HG03045 (cell line): ENCODE measurements around the gene RREB1.

Experiments
- ATAC-seq: cut with Tn5 transposase; IDR thresholded peaks from one replicate; pipeline ENCODE4 v1.9.1; 2021; ENCODE audit warnings: mild to moderate bottlenecking, moderate library complexity; ENCODE audit not compliant: unreplicated experiment

The RREB1 gene

GRCh38 chr6:7161845-7162244, 54.1 kb downstream of the RREB1 start:
- ATAC-seq: no peak

DNA sequence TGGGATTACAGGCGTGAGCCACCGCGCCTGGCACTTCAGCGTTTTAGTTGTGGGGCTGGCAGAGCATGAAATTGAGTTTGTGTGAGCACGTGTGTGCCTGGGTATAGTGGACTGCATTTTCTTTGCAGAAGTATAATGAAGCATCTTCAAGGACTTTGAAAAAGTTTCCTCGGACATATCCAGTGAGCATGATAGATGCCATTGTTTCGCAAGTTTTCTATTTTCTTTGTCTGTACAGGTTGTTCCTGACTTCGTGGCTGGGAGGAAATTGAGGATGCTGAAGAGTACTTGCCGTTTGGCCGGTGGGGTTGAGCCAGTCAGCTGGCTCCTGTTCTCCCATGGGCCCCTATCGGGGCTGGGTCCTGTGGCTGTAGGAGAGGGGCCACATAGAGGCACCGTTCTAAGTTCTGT, 55.9 kb downstream of the RREB1 start:
- no peak for ATAC-seq

- no peak for ATAC-seq
Observed at GRCh38 chr6:7164536-7165001, 56.8 kb downstream of the RREB1 start.

DNA sequence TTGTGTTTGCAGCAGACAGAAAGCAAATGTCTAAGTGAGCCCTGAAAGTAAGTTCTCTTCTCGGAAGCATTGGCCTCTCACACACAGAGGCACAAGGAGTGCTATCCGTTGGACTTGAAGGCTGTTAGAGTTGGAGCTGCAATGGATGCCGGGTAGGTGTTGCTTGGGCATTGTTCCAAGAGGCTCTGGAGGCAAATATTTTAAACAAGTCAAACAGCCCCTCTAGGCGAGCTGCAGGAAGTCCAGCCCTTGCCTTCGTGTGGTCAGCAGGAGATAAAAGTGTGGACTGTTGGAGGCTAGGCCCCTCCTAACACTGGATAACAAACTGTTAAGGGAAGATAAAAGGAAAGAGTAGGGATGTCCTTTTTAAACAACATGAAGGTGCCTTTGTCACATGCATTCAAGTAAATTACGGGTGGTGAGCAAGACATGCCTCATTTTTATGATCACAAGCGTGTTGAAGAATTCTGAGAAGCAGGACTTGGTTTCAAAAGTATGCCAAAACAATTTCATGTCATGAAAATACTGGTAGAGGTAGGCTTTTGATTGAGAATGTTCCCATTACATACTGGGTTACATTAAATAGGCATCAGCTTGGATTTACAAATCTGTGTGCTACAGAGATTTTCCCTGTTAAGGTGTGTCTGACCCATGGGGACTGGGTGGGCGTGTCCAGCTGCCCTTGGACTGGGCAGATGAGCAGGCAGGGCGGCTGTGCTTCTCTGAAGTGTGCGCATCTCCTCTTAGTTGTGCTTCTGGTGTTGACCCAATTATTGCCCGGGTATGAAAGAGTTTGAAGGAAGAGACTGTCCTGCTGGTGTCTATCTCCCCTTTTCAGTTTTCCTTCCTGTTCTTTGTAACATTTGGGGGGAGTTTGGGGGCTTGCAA, 57.5 kb downstream of the RREB1 start:
- ATAC-seq: no peak

- ATAC-seq: no peak
Observed at GRCh38 chr6:7165890-7166267, 58.1 kb downstream of the RREB1 start.

GRCh38 chr6:7166410-7167293, 58.9 kb downstream of the RREB1 start:
- ATAC-seq: no peak

- ATAC-seq: no peak
Observed at GRCh38 chr6:7169296-7169721, 61.5 kb downstream of the RREB1 start.

DNA sequence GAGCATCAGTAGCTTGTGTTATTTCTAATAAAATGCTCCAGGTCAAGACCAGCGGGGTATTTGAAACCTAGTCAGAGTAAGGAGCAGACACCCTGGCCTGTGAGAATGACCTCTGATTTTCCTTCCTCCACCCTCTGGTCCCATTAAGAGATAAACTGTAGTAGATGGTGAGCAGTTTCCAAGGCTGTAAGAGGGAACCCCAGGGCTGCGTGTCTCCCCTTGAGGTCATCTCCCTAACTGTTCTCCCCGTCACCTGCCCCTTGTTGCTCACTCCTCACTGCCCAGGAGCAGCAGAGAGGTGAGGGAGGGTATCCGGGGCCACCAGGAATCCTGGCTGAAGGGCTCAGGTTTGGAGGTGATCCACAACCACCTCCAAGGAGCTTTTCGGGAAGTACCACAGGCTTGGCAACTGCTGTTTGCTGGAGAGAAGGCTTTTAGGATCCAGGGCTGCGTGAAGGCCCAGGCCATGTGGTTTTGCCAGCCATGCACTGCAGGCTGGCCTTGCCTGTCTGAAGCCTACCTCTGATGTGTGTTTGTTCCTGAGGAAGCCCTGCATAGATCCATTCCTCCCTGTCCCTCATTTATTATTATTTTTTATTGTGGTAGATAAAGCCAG, 62.5 kb downstream of the RREB1 start:
- no peak for ATAC-seq

- no peak for ATAC-seq
Observed at GRCh38 chr6:7171119-7171518, 63.4 kb downstream of the RREB1 start.

GRCh38 chr6:7171733-7172132, 64.0 kb downstream of the RREB1 start:
- no peak for ATAC-seq

- no peak for ATAC-seq
Observed at GRCh38 chr6:7172649-7173048, 64.9 kb downstream of the RREB1 start.

DNA sequence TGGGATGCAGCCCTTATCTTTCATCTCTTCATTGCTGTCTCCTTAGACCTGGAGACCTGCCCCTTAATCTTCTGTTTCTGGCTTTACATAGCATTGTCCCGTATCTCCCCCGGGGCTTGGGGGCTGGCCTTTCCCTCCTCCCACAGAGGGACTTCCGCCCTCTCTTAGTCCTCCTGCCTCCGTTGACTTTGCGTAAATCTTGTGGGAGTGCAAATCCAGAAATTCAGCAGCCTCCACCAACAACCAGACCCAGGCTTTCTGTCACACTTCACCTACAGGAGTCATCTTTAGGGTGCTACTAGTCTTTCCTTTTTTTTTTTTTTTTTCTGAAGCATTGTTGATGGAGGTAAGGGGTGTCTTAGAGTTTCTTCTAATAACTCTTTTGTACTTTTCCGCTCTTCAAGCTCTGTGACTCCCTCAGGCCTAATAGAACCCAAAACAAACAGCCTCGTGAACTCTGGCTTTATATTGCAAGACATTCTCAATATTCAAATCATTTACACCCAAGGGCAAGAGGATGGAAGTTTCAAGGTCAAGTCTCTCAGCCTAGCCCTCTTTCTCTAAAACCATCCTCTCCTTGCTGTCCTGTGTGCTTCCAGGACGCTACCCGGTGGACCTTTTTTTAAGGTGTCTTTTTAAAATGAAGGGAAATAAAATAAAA, 66.2 kb downstream of the RREB1 start:
- no peak for ATAC-seq

GRCh38 chr6:7175462-7175861, 67.7 kb downstream of the RREB1 start:
- no peak for ATAC-seq

- no peak for ATAC-seq
Observed at GRCh38 chr6:7176208-7176607, 68.4 kb downstream of the RREB1 start.

GRCh38 chr6:7178280-7178679, 70.5 kb downstream of the RREB1 start:
- ATAC-seq: no peak

- no peak for ATAC-seq
Observed at GRCh38 chr6:7180751-7181150, 73.0 kb downstream of the RREB1 start.

- no peak for ATAC-seq
Observed at GRCh38 chr6:7183707-7184106, 75.9 kb downstream of the RREB1 start.

- ATAC-seq: no peak
Observed at GRCh38 chr6:7184502-7184901, 76.7 kb downstream of the RREB1 start.

GRCh38 chr6:7185561-7185960, 77.8 kb downstream of the RREB1 start:
- no peak for ATAC-seq

- ATAC-seq: peak; percentile 78
Observed at GRCh38 chr6:7188492-7188891, 80.7 kb downstream of the RREB1 start.
